ENCODE data around the gene ABLIM1.

Gene ABLIM1

DNA sequence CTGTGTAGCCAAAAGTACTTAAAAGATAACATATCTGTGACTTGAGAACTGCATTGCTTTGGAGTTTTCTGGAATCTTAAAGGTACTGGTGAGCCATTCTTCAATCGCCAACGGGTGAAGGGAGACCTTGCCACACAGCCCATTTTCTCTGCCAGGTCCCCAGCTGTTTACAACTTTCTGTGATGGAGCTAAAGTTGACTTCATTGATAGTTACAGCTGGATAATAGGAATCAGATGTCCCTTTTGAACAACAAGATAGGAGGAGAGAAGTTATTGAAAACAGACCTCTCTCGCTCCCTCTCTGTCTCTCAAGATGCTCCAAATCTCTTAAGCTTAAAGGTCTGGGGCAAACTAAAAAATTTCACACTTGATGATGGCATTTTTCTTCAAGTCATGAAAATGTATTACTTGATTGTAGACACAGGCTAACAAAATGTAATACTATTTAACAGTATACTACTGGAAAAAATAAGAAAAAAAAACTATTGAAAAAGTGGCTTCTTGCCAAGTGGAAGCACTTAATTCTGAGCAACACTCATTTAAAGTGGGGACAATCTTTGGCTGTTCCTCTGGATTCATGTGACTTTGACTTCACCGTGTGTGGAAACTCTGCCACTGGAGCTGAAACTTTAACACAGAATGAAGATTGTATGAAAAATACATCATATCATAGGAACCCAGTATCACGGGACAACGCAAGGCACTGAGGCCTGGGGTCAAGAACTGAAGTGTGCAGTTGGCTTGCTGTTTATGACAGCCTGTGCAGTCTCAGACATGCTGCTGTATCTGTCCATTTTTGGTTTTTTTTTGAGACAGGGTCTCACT, 175.4 kb downstream of the ABLIM1 start:
- no peak overlapping the region for H3K27ac ChIP-seq
- TF ChIP-seq, protein P1, sequence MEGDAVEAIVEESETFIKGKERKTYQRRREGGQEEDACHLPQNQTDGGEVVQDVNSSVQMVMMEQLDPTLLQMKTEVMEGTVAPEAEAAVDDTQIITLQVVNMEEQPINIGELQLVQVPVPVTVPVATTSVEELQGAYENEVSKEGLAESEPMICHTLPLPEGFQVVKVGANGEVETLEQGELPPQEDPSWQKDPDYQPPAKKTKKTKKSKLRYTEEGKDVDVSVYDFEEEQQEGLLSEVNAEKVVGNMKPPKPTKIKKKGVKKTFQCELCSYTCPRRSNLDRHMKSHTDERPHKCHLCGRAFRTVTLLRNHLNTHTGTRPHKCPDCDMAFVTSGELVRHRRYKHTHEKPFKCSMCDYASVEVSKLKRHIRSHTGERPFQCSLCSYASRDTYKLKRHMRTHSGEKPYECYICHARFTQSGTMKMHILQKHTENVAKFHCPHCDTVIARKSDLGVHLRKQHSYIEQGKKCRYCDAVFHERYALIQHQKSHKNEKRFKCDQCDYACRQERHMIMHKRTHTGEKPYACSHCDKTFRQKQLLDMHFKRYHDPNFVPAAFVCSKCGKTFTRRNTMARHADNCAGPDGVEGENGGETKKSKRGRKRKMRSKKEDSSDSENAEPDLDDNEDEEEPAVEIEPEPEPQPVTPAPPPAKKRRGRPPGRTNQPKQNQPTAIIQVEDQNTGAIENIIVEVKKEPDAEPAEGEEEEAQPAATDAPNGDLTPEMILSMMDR (IDR thresholded peaks at IDR 0.05) = no peak
- no peak for TF ChIP-seq ZFX (IDR thresholded peaks at IDR 0.05; ENCODE audit: borderline replicate concordance)

DNA sequence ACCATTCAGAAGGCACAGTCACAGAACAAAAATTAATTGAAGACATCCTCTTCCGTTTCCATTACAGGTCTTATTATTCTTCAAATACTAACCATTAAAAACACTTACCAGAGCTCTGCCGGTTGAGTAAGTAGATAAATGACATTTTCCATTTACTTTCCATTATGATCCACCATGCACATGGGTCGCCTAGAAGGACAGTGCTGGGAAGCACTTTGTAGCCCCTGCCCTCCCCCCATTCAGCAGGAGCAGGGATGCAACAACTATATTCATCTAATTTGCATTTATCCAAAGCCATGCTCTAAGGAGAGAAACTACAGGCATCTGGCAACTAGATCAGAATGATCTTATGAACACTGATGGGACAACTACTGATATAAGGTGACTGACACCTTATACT, 177.0 kb downstream of the ABLIM1 start:
- no peak overlapping the region for H3K27ac ChIP-seq
- TF ChIP-seq, protein P1 (IDR thresholded peaks at IDR 0.05) = no peak
- TF ChIP-seq ZFX (IDR thresholded peaks at IDR 0.05; ENCODE audit: borderline replicate concordance) = no peak

- H3K27ac ChIP-seq = no peak overlapping the region
- TF ChIP-seq, protein P1 (IDR thresholded peaks at IDR 0.05) = no peak
- TF ChIP-seq ZFX (IDR thresholded peaks at IDR 0.05; ENCODE audit: borderline replicate concordance) = no peak
Measured at GRCh38 chr10:114479836-114480235, 178.2 kb downstream of the ABLIM1 start.

- TF ChIP-seq, protein P1 (IDR thresholded peaks at IDR 0.05) = no peak
- TF ChIP-seq ZFX (IDR thresholded peaks at IDR 0.05; ENCODE audit: borderline replicate concordance) = no peak
- H3K27ac ChIP-seq = no peak overlapping the region
Measured at GRCh38 chr10:114479307-114479706, 178.8 kb downstream of the ABLIM1 start.

GRCh38 chr10:114478281-114478680, 179.8 kb downstream of the ABLIM1 start:
- H3K27ac ChIP-seq = no peak overlapping the region
- TF ChIP-seq, protein P1 (IDR thresholded peaks at IDR 0.05) = no peak
- TF ChIP-seq ZFX (IDR thresholded peaks at IDR 0.05; ENCODE audit: borderline replicate concordance) = no peak

DNA sequence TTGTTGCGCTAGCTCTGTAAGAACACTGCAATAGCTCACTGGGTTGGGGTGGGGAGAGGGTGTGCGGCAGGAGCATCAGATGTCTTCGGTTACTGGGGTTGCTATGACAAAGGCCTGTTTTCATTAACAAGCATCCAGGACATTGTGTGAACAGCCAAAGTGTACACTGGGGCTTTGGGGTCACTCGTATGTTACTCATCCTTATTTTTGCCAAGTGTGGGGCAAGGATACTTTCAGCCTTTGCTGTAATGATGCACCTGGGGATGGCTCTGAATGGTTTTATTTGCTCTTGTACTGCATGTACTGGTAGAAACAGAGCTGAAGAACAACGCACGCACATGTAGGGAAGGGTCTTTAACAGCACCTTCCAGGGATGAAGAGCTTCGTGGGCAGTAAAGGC, 180.8 kb downstream of the ABLIM1 start:
- no peak overlapping the region for H3K27ac ChIP-seq
- no peak for TF ChIP-seq ZFX (IDR thresholded peaks at IDR 0.05; ENCODE audit: borderline replicate concordance)
- TF ChIP-seq, protein P1 (IDR thresholded peaks at IDR 0.05) = no peak

- TF ChIP-seq, protein P1 (IDR thresholded peaks at IDR 0.05) = no peak
- TF ChIP-seq ZFX (IDR thresholded peaks at IDR 0.05; ENCODE audit: borderline replicate concordance) = no peak
- H3K27ac ChIP-seq = no peak overlapping the region
Measured at GRCh38 chr10:114474989-114475388, 183.1 kb downstream of the ABLIM1 start.

Measured in 22Rv1 (cell line).